GM21786 (cell line): ENCODE data around the gene CD226.
"Not testable (repeated sequence)": the region's sequence is repeated elsewhere in the genome, so short reads cannot be mapped to it uniquely, and the experiment has no call there.

ENCODE experiments used
- ATAC-seq: cut with Tn5 transposase; IDR thresholded peaks from one replicate; pipeline ENCODE4 v1.9.1; 2021; ENCODE audit not compliant: unreplicated experiment

The CD226 gene

DNA sequence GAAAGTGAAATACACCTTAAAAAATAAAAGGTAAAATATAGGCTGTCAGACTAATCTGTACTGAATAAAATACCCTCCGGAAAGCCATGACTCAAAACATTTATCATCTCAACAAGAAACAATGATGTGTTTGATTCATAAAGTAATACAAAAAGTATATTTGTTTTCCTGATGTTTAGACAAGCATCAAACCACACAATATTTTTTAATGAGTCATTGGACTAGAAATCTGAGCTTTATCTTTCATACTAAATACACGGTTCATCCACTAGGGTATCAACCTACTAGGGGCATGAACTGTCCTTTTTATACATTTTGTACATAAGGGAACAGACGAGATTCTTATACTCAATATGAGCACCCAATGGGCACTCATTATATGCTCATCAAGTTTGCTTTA is 31.3 kb downstream of the CD226 start:
- no peak for ATAC-seq

DNA sequence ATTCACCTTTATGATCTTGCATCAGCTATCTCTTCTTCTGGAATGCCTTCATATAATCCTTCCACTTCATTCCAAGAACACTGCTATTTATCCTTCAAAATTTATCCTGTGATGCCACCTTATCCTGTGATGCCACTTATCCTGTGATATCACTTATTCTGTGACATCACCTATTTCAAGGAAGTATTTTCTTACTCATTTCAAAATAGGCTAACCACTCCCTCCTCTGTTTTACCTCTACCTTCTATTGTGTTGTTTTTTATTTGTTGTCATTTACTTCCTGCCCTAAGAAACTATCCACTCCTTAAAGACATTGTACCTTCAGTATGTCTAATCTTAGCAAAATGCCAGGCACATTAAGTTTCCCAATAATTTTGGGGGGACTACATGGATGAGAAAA is 38.8 kb downstream of the CD226 start:
- no peak for ATAC-seq

DNA sequence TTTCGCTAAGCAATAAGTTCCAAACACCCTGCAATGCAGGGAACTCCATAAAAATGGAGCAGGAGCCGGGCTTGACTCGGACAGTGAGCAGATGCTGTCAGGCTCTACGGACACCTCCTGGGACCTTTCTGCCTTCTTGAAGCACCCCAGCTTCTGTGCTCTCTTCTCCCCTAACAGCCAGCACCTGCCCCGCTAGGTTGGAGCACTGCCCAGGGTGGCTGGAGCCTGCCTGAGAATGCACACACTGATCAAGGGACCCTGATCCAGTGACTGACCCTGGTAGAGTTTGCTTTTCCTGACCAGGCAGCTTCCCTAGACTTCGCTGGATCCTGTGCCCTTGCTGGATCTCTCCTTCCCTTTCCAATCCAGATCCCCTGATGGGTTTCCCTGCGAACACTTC is 40.9 kb downstream of the CD226 start:
- no peak for ATAC-seq

DNA sequence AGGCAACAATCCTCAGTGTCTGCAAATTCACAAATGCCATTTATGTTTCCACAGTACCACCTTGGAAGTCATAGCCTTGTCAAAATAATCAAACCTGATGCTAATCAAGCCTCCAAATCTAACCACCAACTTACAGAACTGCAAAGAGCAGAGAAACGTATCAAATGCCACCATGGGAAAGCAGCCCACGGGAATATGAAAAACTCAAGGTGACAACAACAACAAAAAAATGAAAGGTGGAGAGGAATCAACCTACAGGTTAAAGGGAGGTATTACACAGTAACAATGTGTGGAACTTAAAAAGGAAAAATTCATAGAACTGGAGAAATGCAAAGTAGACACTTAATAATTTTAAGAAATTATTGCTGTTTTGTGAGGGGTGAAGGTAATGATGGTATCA is 46.7 kb downstream of the CD226 start:
- ATAC-seq = no peak

DNA sequence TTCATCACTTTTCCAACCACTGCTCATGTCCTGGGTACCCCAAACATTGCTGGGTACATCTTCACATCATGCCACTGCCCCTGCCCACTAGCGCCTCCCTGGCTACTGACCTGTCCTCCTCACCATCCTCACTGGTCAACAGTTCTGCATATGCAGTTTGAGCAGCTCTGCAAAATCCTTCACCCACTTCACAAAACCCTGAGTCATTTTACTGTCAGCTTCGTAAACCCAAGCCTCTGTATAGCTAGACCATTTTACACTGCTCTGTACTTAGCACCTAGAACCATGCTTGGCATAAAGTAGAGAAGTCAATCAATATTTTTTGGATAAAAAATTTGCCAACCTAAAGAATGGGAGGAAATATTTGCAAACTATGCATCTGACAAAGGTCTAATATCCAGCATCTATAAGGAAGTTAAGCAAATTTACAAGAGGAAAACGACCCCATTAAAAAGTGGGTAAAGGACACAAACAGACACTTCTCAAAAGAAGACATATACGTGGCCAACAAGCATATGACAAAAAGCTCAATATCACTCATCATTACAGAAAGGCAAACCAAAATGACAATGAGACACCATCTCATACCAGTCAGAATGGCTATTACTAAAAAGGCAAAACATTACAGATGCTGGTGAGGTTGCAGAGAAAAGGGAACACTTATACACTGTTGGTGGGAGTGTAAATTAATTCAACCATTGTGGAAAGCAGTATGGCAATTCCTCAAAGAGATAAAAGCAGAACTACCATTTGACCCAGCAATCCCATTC is 48.3 kb downstream of the CD226 start:
- ATAC-seq = not testable (repeated sequence)

DNA sequence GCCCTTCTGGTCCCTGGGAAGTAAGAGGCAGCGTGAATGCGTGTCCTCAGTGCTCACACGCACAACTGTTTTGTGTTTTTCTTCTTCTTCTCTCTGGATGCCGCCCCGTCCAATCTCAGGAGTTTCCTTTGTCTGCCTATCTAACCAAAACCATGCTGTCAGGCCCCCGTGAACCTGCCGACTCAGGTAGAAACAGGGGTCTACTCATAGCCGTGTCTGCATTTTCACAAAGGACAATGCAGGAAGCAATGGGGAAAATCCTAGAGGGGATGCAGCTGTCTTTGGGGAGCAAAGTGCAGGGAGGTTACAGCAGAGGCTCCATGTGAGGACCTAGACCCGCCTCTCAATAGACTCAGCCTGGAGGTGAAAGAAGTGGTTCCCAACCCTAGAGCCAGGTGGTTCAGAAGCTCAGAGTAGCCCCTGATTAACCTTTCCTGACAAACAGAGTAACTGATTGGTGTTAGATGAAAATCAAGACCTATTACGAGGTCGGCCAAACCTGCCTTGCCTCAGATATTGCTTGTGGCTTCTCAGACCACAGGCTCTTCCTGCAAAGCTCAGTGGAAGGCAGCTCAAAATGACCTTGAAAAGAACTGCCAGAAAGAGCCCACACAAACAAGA is 49.3 kb downstream of the CD226 start:
- ATAC-seq = peak; percentile 48

DNA sequence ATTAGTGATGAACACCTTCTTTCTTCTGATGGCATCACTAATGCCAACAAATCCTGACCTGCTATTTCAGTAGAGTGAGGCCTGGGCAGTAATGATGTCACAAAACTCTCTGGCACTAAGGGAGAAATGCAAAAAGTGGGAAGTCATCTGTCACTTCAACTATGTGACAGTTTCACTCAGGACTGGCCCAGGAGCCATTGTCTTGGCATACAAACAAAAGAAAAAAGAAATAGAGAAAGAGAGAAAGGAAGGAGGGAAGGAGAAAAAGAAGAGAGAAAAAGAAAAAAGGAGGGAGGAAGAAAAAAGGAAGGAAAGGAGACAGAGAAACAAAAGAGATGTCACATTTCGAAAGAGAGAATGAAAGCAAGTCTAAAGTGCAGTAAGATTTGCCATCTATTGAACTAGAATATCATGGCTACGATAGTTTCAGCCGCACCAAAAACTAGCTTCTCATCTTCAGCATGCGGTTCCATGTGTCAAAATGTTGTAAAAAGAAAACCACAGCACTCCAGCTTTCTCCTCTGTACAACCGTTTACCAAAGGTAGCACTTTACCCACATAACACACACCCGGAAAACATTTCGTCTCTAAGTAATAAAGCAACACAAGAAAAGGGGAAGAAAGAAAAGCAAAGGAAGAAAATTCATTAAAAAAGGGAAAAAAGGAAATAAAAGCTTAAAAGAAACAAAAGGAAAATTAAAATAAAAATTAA is 50.1 kb downstream of the CD226 start:
- ATAC-seq = peak; percentile 49

DNA sequence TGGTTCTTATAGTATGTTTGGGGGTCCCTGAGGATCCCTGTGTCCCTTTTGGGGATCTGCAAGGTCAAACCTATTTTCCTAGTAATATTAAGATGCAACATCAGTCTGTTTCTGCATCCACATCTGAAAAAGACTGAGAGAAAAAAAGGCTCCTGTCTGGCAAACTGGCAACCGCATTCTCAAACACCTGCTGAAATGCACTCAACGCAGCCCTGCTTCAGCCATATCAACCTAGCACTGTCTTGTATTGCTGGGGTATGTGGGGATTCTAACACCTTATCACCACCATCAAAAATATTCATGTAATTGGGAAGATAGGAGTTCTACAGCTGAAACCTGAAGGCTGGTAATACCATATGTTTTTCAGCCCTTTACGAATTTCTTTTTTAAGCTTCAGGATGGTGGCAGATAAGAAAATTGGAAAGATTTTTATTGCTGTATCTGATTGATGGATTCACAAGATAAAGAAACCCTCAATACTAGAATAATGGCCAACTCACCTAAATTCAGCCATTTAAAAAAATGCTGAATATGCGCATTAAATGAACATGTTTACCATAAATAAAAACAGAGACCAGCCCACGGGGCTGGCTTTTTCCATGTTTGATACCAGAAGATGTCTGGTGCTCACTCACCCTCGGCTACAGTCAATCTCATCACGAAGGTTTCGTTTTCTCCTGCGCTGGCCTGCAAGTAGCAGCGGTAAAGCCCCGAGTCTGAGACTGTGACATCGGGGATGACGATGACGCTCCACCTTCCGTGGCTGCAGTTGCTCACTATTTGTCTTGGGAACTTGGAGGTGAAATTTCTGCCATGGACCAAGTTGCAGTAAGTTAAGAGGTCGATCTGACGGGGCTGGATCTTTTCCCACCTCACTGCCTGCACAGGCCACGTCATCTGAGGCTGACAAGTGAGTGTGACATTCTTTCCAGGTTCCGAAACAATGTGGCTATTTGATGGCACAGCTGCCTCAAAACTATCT is 52.3 kb downstream of the CD226 start:
- no peak for ATAC-seq

DNA sequence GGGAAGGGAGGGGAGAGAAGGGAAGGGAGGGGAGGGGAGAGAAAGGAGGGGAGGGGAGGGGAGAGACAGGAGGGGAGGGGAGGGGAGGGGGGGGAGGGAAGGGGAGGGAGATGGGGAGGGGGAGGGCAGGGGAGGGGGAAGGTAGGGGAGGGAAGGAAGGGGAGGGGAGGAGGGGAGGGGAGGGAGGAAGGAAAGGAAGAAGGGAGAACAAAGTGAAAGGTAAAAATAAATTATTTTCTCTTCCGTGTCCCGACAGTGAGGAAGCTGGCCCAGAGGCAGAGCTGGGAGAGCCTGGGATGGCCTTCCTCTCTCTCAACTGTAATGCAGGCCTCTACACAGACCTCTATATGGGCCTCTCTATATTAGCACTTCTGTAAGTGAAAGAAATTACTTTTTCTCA is 53.2 kb downstream of the CD226 start:
- ATAC-seq = no peak

DNA sequence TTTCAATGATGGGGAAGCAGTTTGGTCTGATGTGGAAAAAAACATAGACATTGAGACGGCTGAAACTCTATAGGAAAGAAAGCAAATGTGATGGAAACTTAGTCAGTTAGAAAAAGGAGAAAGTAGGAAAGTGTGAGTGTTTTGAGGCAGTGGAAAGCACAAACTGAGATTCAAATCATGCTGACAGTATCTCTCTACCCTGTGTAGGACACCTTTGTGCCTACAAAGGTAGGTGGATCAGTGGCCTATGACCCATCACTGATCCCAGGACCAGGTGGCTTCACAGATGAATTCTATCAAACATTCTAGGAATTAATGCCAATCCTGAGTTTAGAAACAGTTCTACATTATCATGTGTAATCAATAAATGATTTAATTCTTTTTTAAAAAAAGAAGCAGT is 57.1 kb downstream of the CD226 start:
- ATAC-seq = no peak

DNA sequence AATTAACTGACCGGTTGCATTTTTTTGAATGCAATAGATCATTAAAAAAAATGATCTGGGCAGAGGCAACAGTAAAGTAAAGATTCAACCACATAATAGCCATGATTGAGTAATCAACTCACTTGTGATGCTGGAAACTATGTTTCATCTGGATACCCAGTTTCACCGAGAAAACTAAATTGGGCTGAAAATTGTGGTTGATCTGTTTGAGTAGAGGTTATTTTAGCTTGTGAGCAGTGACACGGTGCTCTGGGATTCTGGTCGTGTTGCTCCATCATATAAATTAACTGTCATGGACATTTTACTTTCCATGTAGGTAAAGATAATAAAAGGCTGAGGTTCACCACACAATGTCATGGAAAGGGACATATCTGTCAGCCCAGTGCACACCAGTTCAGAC is 58.7 kb downstream of the CD226 start:
- no peak for ATAC-seq

DNA sequence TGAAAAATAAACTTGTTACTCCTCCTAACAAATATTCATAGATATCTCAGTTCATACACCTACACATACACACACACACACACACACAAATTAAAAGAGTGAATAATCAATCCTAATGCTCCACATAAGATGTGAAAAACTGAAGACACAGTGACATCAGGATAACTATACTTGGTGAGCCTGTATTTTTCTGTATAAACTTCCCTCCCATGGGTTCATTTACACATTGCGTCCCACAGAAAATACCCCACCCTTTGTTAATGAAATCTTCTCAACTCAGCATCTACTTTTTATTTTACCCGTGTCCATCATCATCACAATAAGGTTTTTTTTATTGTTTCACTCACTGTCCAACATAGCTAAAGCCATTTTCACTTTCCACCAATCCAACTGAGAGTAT is 60.4 kb downstream of the CD226 start:
- no peak for ATAC-seq

DNA sequence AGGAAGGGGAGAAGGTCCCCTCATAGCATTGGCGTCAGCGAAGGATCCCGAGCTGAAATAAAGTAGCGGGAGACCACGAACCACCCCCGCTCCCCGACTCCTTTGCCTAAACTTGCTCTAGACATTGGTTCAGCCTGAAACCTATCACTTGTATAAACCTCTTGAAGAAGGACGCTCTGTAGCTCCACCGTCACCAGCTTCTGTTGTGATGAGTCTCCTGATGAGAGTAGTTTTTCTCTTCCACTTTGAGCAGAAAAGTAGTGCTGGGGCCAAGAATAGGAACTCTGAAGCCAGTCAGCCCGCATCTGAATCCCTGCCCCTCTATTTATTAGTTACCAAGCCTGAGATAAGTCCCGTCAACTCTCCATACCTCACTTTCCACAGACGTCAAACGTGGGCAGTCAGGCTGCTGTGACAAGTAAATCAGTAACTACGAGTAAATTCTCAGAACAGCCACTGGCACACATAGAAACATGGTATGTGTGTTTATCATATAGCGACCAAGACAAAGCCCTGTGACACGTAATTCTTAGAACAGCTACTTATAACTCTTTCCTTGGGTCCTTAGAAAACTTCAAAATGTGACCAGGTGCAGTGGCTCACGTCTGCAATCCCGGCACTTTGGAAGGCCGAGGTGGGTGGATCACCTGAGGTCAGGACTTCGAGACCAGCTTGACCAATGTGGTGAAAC is 61.7 kb downstream of the CD226 start:
- peak; percentile 72 for ATAC-seq

DNA sequence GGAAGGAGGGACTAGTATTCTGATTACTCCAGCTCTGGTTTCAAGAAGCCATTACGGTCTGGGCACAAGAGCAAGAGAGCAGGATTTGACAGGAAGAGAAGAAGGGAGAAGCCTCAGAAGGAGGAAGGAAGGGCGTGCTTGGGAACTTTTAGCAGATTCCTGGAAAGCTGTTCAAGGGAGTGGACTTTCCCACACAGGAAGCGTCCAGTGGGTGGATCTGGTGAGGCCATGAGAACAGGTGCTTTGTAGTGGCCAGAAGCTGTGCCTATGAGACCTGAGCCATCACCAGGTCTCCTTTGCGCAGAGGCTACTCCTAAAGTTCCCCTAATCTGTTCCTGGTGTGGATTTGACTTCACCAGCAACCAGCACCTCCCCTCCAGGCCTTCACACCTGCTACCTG is 62.3 kb downstream of the CD226 start:
- no peak for ATAC-seq

DNA sequence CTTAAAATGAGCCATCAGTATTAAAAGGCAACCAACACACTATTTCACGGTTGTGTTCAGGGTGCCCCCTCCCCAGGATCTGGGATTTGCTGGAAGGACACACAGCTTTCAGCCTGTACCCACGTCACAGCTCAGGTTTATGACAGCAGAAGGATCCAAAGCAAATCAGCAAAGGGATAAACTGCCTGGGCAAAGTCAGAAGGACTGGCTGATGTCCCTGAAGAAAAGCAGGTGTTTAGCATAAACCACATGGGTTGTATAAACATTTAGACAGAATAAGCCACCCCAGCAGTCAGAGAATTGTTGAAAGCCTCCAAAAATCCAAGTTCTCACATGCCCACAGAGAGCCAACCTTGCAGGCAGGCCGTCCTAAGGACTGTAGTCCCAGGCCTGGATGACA is 63.9 kb downstream of the CD226 start:
- ATAC-seq = no peak

DNA sequence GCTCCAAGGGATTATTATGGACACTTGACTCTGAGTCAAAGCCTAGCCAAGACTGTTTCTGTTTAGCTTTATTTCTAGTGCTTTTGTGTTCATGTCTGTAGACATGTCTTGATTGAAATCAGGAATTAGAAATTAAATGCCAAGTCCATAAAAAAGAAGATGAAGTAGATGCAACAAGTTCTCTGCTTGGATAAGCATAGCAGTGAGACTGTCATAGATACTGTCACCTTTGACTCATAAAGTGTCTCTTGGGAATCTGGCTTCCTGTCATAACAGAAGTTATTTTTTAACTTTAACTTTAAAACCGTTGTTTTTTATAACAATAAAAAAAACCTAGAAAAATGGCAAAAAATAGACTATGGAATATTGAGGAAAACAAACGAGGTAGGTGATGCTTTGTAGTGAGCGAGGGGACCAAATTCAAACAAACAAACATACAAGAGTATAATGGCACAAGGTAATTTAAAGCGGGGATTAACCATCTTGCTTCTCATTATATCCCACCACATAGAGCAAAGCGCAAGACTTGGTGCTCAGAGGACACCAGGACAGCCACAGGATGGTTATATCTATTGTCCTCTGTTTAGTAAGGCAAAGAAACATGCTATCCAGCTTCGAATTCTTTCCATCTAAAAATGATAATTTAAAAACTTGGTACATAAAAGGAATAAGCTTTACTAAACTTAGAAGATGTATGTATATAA is 64.6 kb downstream of the CD226 start:
- ATAC-seq = peak; percentile 44

DNA sequence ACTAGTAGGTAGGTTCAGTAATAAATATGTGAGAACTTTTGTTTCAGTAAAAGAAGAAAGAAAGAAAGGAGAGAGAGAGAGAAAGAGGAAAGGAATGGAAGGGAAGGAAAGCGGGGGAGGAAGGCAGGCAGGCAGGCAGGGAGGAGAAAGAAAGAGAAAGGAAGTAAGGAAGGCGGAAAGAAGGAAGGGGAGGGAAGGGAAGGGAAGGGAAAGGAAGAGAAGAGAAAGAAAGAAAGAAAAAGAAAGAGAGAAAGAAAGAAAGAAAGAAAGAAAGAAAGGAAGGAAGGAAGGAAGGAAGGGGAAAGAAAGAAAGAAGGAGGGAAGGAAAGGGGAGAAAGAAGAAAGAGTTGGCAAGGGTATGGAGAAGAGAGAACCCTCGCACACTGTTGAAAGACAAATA is 67.6 kb downstream of the CD226 start:
- no peak for ATAC-seq

DNA sequence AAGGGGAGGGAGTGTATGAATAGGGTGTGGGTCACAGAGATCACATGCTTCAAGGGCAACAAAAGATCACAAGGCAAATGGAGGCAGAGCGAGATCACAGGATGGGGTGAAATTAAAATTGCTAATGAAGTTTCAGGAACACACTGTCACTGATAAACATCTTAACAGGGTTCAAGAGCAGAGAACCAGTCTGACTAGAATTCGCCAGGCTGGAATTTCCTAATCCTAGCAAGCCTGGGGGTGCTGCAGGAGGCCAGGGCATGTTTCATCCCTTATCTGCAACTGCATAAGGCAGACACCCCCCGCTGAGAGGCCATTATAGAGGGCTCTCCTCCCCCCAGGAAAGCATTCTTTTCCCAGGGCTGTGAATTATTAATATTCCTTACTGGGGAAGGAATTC is 68.6 kb downstream of the CD226 start:
- not testable (repeated sequence) for ATAC-seq

DNA sequence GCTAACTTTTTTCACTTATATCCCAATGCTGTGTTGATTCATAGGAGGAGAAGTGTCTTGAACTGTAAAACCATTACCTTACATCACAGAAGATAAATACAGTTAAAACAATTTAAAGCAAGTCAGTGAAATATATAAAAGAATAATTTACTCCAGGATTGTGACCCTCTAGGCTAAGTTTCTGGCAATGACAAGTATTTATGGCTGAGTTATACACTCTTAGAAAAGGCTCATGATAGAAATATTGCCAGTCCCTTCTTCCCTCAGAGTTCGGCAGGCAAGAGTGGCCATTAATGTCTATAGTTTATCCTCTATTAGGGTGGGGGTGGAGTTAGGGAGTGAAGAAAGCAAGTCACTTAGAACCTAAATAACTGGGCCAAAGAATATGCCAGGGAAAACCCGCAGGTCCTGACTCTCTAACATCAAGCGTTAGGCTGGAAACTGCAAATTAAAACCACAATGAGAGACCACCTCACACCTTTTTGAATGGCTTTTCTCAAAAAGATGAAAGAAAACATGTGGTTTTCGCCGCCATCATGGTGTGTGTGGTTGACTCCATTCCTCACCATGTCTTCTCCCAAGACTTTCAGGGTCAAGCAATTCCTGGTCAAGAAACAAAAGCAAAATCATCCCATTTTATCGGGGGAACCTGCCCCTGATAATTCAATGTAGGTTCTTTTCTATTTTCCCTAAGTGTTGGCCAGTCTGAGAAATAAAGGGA is 69.3 kb downstream of the CD226 start:
- no peak for ATAC-seq
